ENCODE data around the gene HSD11B2.

DNA sequence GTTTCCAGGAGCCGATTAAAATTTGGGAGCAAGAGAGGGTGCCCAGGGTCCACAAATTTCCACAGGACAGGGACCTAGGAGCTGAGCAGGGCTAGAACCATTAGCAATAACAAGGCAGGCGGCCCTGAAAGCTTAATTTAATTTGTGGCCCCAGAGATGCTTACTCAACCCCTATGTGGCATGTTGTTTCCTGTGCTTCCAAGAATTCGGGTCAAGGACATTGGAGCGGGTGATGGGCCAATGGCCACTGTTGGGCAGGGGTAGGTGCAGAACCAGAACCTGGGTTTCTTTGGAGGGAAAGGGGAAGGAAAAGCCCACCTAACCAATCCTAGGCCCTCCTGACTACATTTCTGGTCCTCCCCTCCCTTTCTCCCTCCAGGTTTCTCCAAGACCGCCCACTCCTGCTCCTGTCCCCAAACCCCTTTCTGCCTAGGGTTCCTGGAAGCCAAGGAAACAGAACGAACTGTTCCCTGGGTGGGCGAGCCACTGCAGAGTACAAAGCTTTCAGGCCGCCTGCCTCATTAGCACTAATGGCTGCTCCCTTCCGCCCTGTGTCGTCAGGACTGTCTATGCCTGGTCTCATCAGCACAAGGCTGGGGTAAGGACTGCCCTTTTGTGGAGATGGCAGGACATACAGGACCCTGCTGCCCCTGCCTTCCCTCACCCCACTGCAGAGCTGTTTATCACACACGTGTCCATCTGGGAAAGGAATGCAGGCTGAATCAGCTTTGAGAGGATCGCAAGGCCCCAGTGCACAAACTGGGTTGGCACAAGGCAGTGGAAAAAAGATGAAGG is 53.0 kb downstream of the HSD11B2 start:
- TF ChIP-seq CTCF (IDR thresholded peaks at IDR 0.05) = no peak
- TF ChIP-seq POLR2A (IDR thresholded peaks at IDR 0.05) = no peak

All from prostate gland (tissue), 2 donors.